ENCODE measurements around the gene ST6GAL1.
"Not testable (repeated sequence)": the region's sequence is repeated elsewhere in the genome, so short reads cannot be mapped to it uniquely, and the experiment has no call there.

The ST6GAL1 gene

DNA sequence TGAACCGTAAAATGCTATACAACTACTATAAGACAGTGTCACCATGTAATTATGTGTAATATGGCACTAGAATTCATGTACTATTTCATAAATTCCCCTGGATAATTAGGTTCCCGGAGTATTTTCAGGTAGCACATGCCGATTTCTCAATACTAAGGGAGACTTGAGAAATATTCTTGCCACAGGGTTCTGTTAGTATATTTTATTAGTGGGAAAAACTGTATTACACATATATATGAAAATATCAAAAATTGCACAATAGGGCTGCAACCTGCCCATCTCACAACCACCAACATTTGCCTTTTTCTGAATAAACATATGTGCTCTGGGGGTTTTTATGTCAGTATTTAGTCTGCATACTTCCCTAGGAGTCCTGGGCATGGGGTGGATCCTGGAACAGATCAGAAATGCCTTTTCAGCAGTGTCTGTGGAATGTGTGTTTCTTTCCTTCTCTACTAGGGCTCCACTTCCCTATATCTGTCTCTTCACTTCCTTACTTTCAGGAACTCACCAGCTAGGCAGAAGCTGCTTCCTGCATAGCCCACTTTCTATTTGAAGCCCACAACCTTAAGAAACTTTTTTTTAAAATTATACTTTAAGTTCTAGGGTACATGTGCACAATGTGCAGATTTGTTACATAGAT is 121.5 kb downstream of the ST6GAL1 start:
- Histone ChIP-seq H3K4me3 (ENCODE audit: low read depth, low read length) (no peak overlapping the region), H3K36me3 (ENCODE audit: control insufficient read depth, insufficient read depth, low read length) (peaks cover 48% of the 10 kb centered on the region), H3K4me1 (ENCODE audit: control insufficient read depth, insufficient read depth, low read length) (no peaks in the 10 kb centered on the region)

DNA sequence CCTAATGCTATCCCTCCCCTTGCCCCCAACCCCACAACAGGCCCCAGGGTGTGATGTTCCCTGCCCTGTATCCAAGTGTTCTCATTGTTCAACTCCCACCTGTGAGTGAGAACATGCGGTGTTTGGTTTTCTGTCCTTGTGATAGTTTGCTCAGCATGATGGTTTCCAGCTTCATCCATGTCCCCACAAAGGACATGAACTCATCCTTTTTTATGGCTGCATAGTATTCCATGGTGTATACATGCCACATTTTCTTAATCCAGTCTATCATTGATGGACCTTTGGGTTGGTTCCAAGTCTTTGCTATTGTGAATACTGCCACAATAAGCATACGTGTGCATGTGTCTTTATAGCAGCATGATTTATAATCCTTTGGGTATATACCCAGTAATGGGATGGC is 122.1 kb downstream of the ST6GAL1 start:
- H3K36me3 ChIP-seq (ENCODE audit: control insufficient read depth, insufficient read depth, low read length) = peaks cover 54% of the 10 kb centered on the region
- H3K9me3 ChIP-seq (ENCODE audit: control insufficient read depth, insufficient read depth, low read depth, low read length) = not testable (repeated sequence)

More for the DNA sequence above, 121.5 kb downstream of the ST6GAL1 start:
- Histone ChIP-seq H3K27me3 (ENCODE audit: control insufficient read depth, insufficient read depth, low read length) (no peaks in the 10 kb centered on the region), H3K9me3 (ENCODE audit: control insufficient read depth, insufficient read depth, low read depth, low read length) (0 out of 2 replicates have a peak, but pooled peaks cover 2% of the 10 kb centered on the region), H3K9ac (ENCODE audit: low read length) (no peak overlapping the region), H3K27ac (ENCODE audit: low read depth, low read length) (no peak overlapping the region)

DNA sequence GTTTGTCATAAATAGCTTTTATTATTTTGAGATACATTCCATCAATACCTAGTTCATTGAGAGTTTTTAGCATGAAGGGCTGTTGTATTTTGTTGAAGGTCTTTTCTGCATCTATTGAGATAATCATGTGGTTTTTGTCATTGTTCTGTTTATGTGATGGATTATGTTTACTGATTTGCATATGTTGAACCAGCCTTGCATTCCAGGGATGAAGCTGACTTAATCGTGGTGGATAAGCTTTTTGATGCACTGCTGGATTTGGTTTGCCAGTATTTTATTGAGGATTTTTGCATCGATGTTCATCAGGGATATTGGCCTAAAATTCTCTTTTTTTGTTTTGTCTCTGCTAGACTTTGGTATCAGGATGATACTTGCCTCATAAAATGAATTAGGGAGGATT is 124.1 kb downstream of the ST6GAL1 start:
- H3K4me3 ChIP-seq (ENCODE audit: low read depth, low read length); H3K9ac ChIP-seq (ENCODE audit: low read length); H3K27me3 ChIP-seq (ENCODE audit: control insufficient read depth, insufficient read depth, low read length); H3K4me1 ChIP-seq (ENCODE audit: control insufficient read depth, insufficient read depth, low read length); H3K27ac ChIP-seq (ENCODE audit: low read depth, low read length): not testable (repeated sequence)
- H3K36me3 ChIP-seq (ENCODE audit: control insufficient read depth, insufficient read depth, low read length) = peaks cover 63% of the 10 kb centered on the region
- peaks cover 18% of the 10 kb centered on the region for H3K9me3 ChIP-seq (ENCODE audit: control insufficient read depth, insufficient read depth, low read depth, low read length)

More for the DNA sequence above, 122.1 kb downstream of the ST6GAL1 start:
- not testable (repeated sequence) for H3K27me3 ChIP-seq (ENCODE audit: control insufficient read depth, insufficient read depth, low read length); H3K4me1 ChIP-seq (ENCODE audit: control insufficient read depth, insufficient read depth, low read length); H3K4me3 ChIP-seq (ENCODE audit: low read depth, low read length); H3K27ac ChIP-seq (ENCODE audit: low read depth, low read length); H3K9ac ChIP-seq (ENCODE audit: low read length)

DNA sequence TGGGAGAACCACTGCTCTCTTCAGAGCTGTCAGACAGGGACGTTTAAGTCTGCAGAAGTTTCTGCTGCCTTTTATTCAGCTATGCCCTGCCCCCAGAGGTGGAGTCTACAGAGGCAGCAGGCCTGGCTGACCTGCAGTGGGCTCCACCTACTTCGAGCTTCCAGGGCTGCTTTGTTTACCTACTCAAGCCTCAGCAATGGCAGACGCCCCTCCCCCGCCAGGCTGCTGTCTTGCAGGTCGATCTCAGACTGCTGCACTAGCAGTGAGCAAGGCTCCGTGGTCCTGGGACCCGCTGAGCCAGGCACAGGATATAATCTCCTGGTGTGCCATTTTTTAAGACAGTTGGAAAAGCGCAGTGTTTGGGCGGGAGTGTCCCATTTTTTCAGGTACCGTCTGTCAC is 127.5 kb downstream of the ST6GAL1 start:
- Histone ChIP-seq H3K36me3 (ENCODE audit: control insufficient read depth, insufficient read depth, low read length) (peaks cover 50% of the 10 kb centered on the region), H3K9me3 (ENCODE audit: control insufficient read depth, insufficient read depth, low read depth, low read length) (peaks cover 18% of the 10 kb centered on the region)
- H3K4me1 ChIP-seq (ENCODE audit: control insufficient read depth, insufficient read depth, low read length) = not testable (repeated sequence)

DNA sequence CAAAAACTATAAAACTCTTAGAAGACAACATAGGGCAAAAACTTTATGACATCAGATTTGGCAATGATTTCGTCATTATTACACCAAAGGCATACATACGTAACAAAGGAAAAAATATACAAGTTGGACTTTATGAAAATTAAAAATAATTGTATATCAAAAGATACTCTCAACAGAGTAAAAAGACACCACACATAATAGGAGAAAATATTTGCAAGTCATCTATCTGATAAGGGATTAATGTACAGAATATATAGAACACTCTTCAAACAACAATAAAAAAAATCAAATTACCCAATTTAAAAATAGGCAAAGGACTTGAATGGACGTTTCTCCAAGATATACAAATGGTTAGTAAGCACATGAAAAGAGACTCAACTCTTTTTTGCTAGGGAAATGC is 131.4 kb downstream of the ST6GAL1 start:
- H3K36me3 ChIP-seq (ENCODE audit: control insufficient read depth, insufficient read depth, low read length) = peaks cover 40% of the 10 kb centered on the region
- no peak overlapping the region for H3K9ac ChIP-seq (ENCODE audit: low read length)
- H3K27ac ChIP-seq (ENCODE audit: low read depth, low read length) = no peak overlapping the region

More for the DNA sequence above, 127.5 kb downstream of the ST6GAL1 start:
- not testable (repeated sequence) for H3K27me3 ChIP-seq (ENCODE audit: control insufficient read depth, insufficient read depth, low read length); H3K27ac ChIP-seq (ENCODE audit: low read depth, low read length); H3K9ac ChIP-seq (ENCODE audit: low read length); H3K4me3 ChIP-seq (ENCODE audit: low read depth, low read length)

DNA sequence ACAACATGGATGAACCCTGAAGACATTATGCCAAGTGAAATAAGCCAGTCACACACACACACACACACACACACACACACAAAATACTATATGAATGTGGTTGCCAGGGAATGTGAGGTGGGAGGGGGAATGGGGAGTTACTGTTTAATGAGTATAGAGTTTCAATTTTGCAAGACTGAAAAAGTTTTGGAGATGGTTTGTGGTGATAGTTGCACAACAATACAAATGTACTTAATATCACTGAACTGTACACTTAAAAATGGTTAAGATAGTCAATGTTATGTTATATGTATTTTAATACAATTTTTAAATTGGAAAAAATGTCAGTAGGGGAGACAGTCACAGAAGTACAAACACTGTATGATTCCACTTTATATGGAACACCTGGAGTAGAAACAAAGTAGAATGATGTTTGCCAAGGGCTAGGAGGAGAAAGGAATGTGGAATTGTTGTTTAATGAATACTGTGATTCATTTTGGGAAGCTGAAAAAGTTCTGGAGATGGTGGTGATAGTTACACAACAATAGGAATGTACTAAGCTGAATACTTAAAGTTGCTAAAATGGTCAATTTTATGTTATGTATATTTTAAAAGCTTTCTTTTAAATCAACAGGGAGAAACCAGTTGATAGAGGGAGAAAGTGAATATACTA is 132.3 kb downstream of the ST6GAL1 start:
- H3K36me3 ChIP-seq (ENCODE audit: control insufficient read depth, insufficient read depth, low read length) = peaks cover 31% of the 10 kb centered on the region
- H3K4me1 ChIP-seq (ENCODE audit: control insufficient read depth, insufficient read depth, low read length) = peaks cover 29% of the 10 kb centered on the region
- H3K9me3 ChIP-seq (ENCODE audit: control insufficient read depth, insufficient read depth, low read depth, low read length) = peaks cover 11% of the 10 kb centered on the region
- H3K27ac ChIP-seq (ENCODE audit: low read depth, low read length) = no peak overlapping the region
- H3K9ac ChIP-seq (ENCODE audit: low read length) = no peak overlapping the region
- H3K4me3 ChIP-seq (ENCODE audit: low read depth, low read length) = no peak overlapping the region
- no peaks in the 10 kb centered on the region for H3K27me3 ChIP-seq (ENCODE audit: control insufficient read depth, insufficient read depth, low read length)

More for the DNA sequence above, 131.4 kb downstream of the ST6GAL1 start:
- Histone ChIP-seq H3K9me3 (ENCODE audit: control insufficient read depth, insufficient read depth, low read depth, low read length) (peaks cover 16% of the 10 kb centered on the region), H3K4me3 (ENCODE audit: low read depth, low read length) (no peak overlapping the region), H3K27me3 (ENCODE audit: control insufficient read depth, insufficient read depth, low read length) (no peaks in the 10 kb centered on the region), H3K4me1 (ENCODE audit: control insufficient read depth, insufficient read depth, low read length) (peaks cover 29% of the 10 kb centered on the region)

DNA sequence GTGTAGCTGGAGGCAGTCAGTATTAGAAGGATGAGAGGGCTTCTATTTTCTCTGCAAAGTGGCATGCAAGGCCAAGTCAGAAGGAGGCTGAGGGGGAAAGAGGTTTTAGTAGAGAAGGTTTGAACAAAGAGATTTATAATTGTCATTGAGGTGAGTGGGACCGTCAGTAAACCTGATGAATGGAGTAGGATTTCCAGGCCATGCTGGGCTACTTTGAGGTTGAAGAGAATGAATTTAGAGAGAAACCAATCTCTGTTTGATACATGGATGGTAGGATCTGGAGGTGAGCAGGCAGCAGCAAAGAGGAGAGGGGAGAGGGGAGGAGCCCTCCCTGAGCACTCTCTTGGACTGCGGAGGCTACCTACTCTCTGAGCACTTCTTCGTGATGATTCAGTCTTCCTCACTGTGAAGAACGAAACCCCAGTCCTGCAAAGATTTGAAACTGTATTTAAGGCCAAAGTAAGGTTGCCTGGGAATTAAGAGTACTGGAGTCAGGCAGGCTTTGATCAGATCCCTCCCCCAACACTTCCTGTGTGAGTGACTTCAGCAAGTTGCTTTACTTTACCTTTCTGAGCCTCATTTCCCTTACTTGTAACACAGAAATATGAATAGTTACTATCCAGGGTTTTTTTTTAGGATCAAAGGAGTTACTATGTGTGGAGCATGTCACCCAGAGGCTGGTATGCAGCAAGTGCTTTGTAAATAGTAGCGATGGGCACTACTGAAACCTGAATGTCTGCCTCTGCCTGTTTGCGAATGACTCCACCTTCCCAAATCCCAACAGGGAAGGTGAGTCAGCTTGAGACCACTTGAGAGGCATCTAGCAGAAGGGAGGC is 133.2 kb downstream of the ST6GAL1 start:
- Histone ChIP-seq H3K27ac (ENCODE audit: low read depth, low read length) (peak overlapping the region; percentile 6; the same call in 1 of the 2 replicates), H3K4me1 (ENCODE audit: control insufficient read depth, insufficient read depth, low read length) (peaks cover 29% of the 10 kb centered on the region), H3K9ac (ENCODE audit: low read length) (no peak overlapping the region), H3K9me3 (ENCODE audit: control insufficient read depth, insufficient read depth, low read depth, low read length) (0 out of 2 replicates have a peak, but pooled peaks cover 5% of the 10 kb centered on the region), H3K4me3 (ENCODE audit: low read depth, low read length) (no peak overlapping the region), H3K36me3 (ENCODE audit: control insufficient read depth, insufficient read depth, low read length) (peaks cover 24% of the 10 kb centered on the region), H3K27me3 (ENCODE audit: control insufficient read depth, insufficient read depth, low read length) (no peaks in the 10 kb centered on the region)

DNA sequence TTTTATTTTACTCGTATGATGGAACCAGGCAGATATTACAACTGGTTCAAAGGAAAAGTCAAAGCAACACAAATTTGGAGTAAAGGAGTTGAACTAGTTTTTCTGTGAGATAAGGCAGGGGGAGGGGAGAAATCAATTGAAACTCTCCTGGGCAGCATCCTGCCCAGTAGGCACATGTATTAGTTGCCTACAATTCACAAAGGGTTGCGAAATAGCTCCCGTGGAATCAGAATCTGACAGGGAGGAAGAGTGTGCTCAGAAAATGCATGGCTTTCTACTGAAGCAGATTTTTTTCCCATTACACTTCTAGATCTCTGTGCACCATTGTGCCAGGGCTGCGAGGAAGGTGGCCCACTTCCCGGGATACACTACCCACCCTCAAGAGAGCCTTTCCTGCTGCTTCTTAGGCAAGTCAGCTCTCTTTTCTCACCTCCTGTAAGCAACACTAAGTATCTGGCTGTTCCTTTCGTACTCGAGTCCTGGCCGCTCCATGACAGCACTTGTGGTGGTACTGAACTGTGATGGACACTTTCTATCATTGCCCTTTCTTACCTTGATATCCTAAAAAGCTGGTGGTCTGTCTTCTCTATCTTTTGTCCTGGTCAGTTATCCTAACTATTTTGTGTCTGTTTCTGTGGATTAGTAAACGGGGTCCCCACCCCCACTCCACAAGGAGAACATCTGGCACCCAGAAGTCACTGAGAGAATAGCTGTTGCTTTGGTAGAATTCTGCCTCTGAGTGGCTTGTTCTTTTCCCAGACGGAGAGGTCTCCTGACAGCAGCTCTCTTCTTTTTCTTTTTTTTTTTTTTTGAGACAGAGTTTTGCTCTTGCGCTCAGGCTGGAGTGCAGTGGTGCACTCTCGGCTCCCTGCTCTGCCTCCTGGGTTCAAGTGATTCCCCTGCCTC is 134.1 kb downstream of the ST6GAL1 start:
- H3K27ac ChIP-seq (ENCODE audit: low read depth, low read length) = peak overlapping the region; percentile 6; the same call in 1 of the 2 replicates
- H3K9ac ChIP-seq (ENCODE audit: low read length) = no peak overlapping the region
- peaks cover 29% of the 10 kb centered on the region for H3K4me1 ChIP-seq (ENCODE audit: control insufficient read depth, insufficient read depth, low read length)
- peaks cover 17% of the 10 kb centered on the region for H3K36me3 ChIP-seq (ENCODE audit: control insufficient read depth, insufficient read depth, low read length)
- H3K27me3 ChIP-seq (ENCODE audit: control insufficient read depth, insufficient read depth, low read length) = no peaks in the 10 kb centered on the region
- no peak overlapping the region for H3K4me3 ChIP-seq (ENCODE audit: low read depth, low read length)
- no peaks in the 10 kb centered on the region for H3K9me3 ChIP-seq (ENCODE audit: control insufficient read depth, insufficient read depth, low read depth, low read length)

DNA sequence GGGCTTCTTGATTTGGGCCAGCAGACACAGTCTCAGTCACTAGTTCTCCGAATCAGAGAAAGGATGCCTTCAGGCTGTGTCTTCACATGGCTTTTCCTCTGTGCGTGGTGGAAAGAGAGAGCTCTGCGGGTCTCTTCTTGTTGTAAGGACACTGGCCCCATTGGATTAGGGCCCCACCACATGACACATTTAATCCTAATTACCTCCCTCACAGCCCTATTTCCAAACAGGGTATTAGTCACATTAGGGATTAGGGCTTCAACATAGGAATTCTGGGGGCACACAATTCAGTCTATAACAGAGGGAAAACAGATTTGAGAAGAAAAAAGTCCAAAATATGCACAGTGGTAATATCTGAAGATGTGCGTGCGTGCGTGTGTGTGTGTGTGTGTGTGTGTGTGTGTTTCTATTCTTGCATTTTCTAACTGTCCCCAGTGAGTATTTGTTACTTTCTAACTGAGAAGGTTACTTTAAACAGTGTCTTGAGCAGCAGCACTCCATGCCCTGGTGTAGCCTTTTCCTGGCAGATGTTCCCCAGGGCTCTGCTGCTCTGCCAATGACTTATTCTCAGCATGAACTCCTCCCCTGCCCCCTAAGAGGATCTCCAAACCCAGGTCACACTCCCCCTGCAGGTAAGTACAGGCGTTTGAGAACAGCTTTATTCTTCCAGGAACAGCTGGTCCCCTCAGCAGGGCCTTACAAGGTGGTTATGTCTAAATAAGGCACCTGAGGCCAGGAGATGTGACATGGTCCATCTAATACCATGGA is 136.1 kb downstream of the ST6GAL1 start:
- Histone ChIP-seq H3K36me3 (ENCODE audit: control insufficient read depth, insufficient read depth, low read length) (peaks cover 18% of the 10 kb centered on the region), H3K4me3 (ENCODE audit: low read depth, low read length) (no peak overlapping the region), H3K9ac (ENCODE audit: low read length) (no peak overlapping the region), H3K4me1 (ENCODE audit: control insufficient read depth, insufficient read depth, low read length) (peaks cover 29% of the 10 kb centered on the region), H3K27me3 (ENCODE audit: control insufficient read depth, insufficient read depth, low read length) (no peaks in the 10 kb centered on the region), H3K9me3 (ENCODE audit: control insufficient read depth, insufficient read depth, low read depth, low read length) (no peaks in the 10 kb centered on the region), H3K27ac (ENCODE audit: low read depth, low read length) (no peak overlapping the region)

DNA sequence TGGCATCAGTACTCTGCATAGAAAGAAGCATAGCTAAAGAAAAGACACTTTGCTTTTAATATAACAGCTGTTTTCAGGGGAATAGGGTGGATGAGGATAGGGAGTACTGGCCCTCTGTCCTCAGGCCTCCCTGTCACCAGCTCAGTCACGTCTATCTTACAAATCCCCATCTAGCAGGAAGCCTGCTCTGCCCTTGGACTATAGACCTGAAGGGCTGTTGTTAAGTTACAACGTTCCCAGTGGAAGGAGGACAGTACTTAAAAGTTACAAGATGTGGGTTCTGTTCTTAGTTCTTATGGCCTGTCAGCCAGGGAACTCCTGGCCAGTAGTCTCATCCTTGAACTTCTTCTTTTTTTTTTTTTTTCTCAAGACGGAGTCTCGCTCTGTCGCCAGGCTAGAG is 138.5 kb downstream of the ST6GAL1 start:
- H3K9ac ChIP-seq (ENCODE audit: low read length) = no peak overlapping the region
- no peak overlapping the region for H3K4me3 ChIP-seq (ENCODE audit: low read depth, low read length)
- H3K27me3 ChIP-seq (ENCODE audit: control insufficient read depth, insufficient read depth, low read length) = no peaks in the 10 kb centered on the region
- no peaks in the 10 kb centered on the region for H3K9me3 ChIP-seq (ENCODE audit: control insufficient read depth, insufficient read depth, low read depth, low read length)
- peaks cover 25% of the 10 kb centered on the region for H3K4me1 ChIP-seq (ENCODE audit: control insufficient read depth, insufficient read depth, low read length)
- H3K27ac ChIP-seq (ENCODE audit: low read depth, low read length) = no peak overlapping the region
- H3K36me3 ChIP-seq (ENCODE audit: control insufficient read depth, insufficient read depth, low read length) = peaks cover 33% of the 10 kb centered on the region

All from HUES6 (cell line).